B cell (primary cell): Measurements from ENCODE around the gene CREB5.

Source experiments
- EZH2 ChIP-seq: IDR thresholded peaks from 2 replicates; pipeline ENCODE4 v1.6.1; 2012; ENCODE audit warnings: borderline replicate concordance, low read depth, mild to moderate bottlenecking, moderate library complexity, low read length; ENCODE audit not compliant: insufficient read depth, poor library complexity, severe bottlenecking
- TF ChIP-seq, protein P1 (sequence below): fragments of 200-600 bp; IDR thresholded peaks from one replicate; pipeline ENCODE4 v1.8.0; 2022; ENCODE audit warnings: antibody characterized with exemption, mild to moderate bottlenecking

DNA sequence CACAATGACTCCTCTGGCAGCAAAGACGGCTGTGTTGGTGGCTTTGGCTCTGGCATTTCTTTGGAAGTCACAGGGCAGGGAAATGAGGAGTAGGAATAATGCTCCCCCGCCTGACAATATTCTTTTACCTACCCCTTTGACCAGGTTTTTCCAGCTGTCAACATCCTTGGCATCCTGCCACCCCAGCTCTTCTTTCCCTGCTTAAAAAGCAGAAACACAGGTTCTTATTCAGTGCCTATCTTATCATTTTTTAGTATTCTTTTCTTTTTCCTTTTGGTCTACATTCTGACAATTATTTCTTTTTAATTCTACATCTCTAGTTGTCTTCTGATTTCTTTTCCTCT lies 97.7 kb downstream of the CREB5 start:
- no peak for TF ChIP-seq EZH2
- TF ChIP-seq, protein P1, sequence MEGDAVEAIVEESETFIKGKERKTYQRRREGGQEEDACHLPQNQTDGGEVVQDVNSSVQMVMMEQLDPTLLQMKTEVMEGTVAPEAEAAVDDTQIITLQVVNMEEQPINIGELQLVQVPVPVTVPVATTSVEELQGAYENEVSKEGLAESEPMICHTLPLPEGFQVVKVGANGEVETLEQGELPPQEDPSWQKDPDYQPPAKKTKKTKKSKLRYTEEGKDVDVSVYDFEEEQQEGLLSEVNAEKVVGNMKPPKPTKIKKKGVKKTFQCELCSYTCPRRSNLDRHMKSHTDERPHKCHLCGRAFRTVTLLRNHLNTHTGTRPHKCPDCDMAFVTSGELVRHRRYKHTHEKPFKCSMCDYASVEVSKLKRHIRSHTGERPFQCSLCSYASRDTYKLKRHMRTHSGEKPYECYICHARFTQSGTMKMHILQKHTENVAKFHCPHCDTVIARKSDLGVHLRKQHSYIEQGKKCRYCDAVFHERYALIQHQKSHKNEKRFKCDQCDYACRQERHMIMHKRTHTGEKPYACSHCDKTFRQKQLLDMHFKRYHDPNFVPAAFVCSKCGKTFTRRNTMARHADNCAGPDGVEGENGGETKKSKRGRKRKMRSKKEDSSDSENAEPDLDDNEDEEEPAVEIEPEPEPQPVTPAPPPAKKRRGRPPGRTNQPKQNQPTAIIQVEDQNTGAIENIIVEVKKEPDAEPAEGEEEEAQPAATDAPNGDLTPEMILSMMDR, result no peak
